H9 (cell line): ENCODE data around the gene CRY2. TPM values are rescaled to one million over a fixed set of nuclear protein-coding genes. Genes with fewer than 3 reads are reported as not detected.

Source experiments
- DNase-seq: peaks from one replicate; pipeline ENCODE4 v3.0.0-alpha.2; 2017
- H2AFZ ChIP-seq: one replicate; pipeline ENCODE4 v1.6.1; 2013; ENCODE audit warnings: mild to moderate bottlenecking, low read length, control low read depth, moderate library complexity
- H2AK5ac ChIP-seq: 2 replicates; pipeline ENCODE4 v1.6.1; 2013; ENCODE audit warnings: low read length, control low read depth, mixed read lengths; ENCODE audit not compliant: insufficient read length
- H2BK120ac ChIP-seq: one replicate; pipeline ENCODE4 v1.6.1; 2013; ENCODE audit warnings: low read depth, mild to moderate bottlenecking, low read length, control low read depth, inconsistent platforms; ENCODE audit not compliant: poor library complexity, severe bottlenecking
- H2BK12ac ChIP-seq: 2 replicates; pipeline ENCODE4 v1.6.1; 2013; ENCODE audit warnings: low read length, control low read depth, mixed read lengths, low read depth; ENCODE audit not compliant: insufficient read length
- H2BK15ac ChIP-seq: 2 replicates; pipeline ENCODE4 v1.6.1; 2013; ENCODE audit warnings: low read depth, low read length, control low read depth
- H2BK20ac ChIP-seq: one replicate; pipeline ENCODE4 v1.6.1; 2013; ENCODE audit warnings: low read depth, mild to moderate bottlenecking, low read length, control low read depth, inconsistent platforms; ENCODE audit not compliant: poor library complexity, severe bottlenecking
- H2BK5ac ChIP-seq: 2 replicates; pipeline ENCODE4 v1.6.1; 2013; ENCODE audit warnings: low read length, control low read depth, mixed read lengths; ENCODE audit not compliant: insufficient read length
- H3K14ac ChIP-seq: 2 replicates; pipeline ENCODE4 v1.6.1; 2013; ENCODE audit warnings: low read length, control low read depth; ENCODE audit not compliant: insufficient read depth
- H3K18ac ChIP-seq: 2 replicates; pipeline ENCODE4 v1.6.1; 2013; ENCODE audit warnings: low read depth, mild to moderate bottlenecking, mixed read lengths, low read length, control low read depth; ENCODE audit not compliant: insufficient read length
- H3K23ac ChIP-seq: 2 replicates; pipeline ENCODE4 v1.6.1; 2013; ENCODE audit warnings: low read length, control low read depth, mixed read lengths, low read depth; ENCODE audit not compliant: insufficient read length
- H3K23me2 ChIP-seq: 2 replicates; pipeline ENCODE4 v1.6.1; 2013; ENCODE audit warnings: low read depth, mild to moderate bottlenecking, mixed read lengths, low read length, control low read depth; ENCODE audit not compliant: insufficient read length, poor library complexity, severe bottlenecking
- H3K27ac ChIP-seq: 2 replicates; pipeline ENCODE4 v1.5.1; 2013; ENCODE audit warnings: low read length, control low read depth, mixed read lengths, low read depth; ENCODE audit not compliant: insufficient read length
- H3K27me3 ChIP-seq: 2 replicates; pipeline ENCODE4 v1.6.1; 2013; ENCODE audit warnings: low read length, control low read depth, inconsistent platforms; ENCODE audit not compliant: insufficient read depth
- H3K4ac ChIP-seq: 2 replicates; pipeline ENCODE4 v1.6.1; 2013; ENCODE audit warnings: low read depth, mild to moderate bottlenecking, control low read depth, inconsistent platforms, low read length, moderate library complexity
- H3K4me1 ChIP-seq: 2 replicates; pipeline ENCODE4 v1.6.1; 2013; ENCODE audit warnings: low read length, control low read depth, inconsistent platforms; ENCODE audit not compliant: insufficient read depth
- H3K4me2 ChIP-seq: 2 replicates; pipeline ENCODE4 v1.6.1; 2013; ENCODE audit warnings: low read length, control low read depth, mixed read lengths; ENCODE audit not compliant: insufficient read length, insufficient read depth
- H3K56ac ChIP-seq: 2 replicates; pipeline ENCODE4 v1.6.1; 2013; ENCODE audit warnings: low read depth, mild to moderate bottlenecking, mixed read lengths, low read length, control low read depth; ENCODE audit not compliant: insufficient read length
- H3K79me1 ChIP-seq: 2 replicates; pipeline ENCODE4 v1.6.1; 2013; ENCODE audit warnings: low read depth, mild to moderate bottlenecking, moderate library complexity, low read length, control low read depth, inconsistent platforms; ENCODE audit not compliant: insufficient read depth, poor library complexity, severe bottlenecking
- H3K79me2 ChIP-seq: 2 replicates; pipeline ENCODE4 v1.6.1; 2013; ENCODE audit warnings: low read length, control low read depth, inconsistent platforms; ENCODE audit not compliant: insufficient read depth
- H3K9ac ChIP-seq: 2 replicates; pipeline ENCODE4 v1.6.1; 2013; ENCODE audit warnings: low read length, control low read depth, mixed read lengths; ENCODE audit not compliant: insufficient read length; ENCODE audit errors: extremely low read depth
- H3K9me3 ChIP-seq: one replicate; pipeline ENCODE4 v1.6.1; 2013; ENCODE audit warnings: low read depth, low read length, inconsistent platforms; ENCODE audit not compliant: control insufficient read depth
- H3T11ph ChIP-seq: one replicate; pipeline ENCODE4 v1.6.1; 2013; ENCODE audit warnings: mild to moderate bottlenecking, low read length, control low read depth, inconsistent platforms
- H4K20me1 ChIP-seq: one replicate; pipeline ENCODE4 v1.6.1; 2013; ENCODE audit not compliant: control insufficient read depth, insufficient read length, insufficient read depth
- H4K5ac ChIP-seq: 2 replicates; pipeline ENCODE4 v1.6.1; 2013; ENCODE audit warnings: low read depth, mild to moderate bottlenecking, mixed read lengths, low read length, control low read depth; ENCODE audit not compliant: insufficient read length
- H4K8ac ChIP-seq: replicated peaks from 2 replicates; pipeline ENCODE4 v1.6.1; 2013; ENCODE audit warnings: low read length, control low read depth, mixed read lengths, low read depth; ENCODE audit not compliant: insufficient read length
- H4K91ac ChIP-seq: 2 replicates; pipeline ENCODE4 v1.6.1; 2013; ENCODE audit warnings: low read depth, mild to moderate bottlenecking, moderate library complexity, mixed read lengths, low read length, control low read depth; ENCODE audit not compliant: insufficient read length
- H3K27ac Mint-ChIP-seq, 3 experiments: 2 replicates in 2 of 3; 3 replicates in 1 of 3; pipeline ENCODE4 v1.8.0; 2020 to 2021; ENCODE audit warnings: mixed read lengths in 3 of 3, mild to moderate bottlenecking in 1 of 3, moderate library complexity in 1 of 3
- H3K27me3 Mint-ChIP-seq: 2 replicates; pipeline ENCODE4 v1.8.0; 2021; ENCODE audit warnings: low read depth, mild to moderate bottlenecking, moderate library complexity, mixed read lengths
- H3K36me3 Mint-ChIP-seq, 3 experiments: 2 replicates in 2 of 3; 3 replicates in 1 of 3; pipeline ENCODE4 v1.8.0; 2020 to 2021; ENCODE audit warnings: low read depth in 3 of 3, mixed read lengths in 3 of 3; ENCODE audit not compliant: insufficient read depth in 1 of 3
- H3K4me1 Mint-ChIP-seq, 2 experiments: 2 replicates each; pipeline ENCODE4 v1.8.0; 2020; ENCODE audit warnings: mixed read lengths in 2 of 2
- H3K4me3 Mint-ChIP-seq, 2 experiments: 2 replicates in 1 of 2; 3 replicates in 1 of 2; pipeline ENCODE4 v1.8.0; 2020 to 2021; ENCODE audit warnings: mild to moderate bottlenecking in 2 of 2, mixed read lengths in 2 of 2, moderate library complexity in 1 of 2
- H3K9me3 Mint-ChIP-seq, 2 experiments: 2 replicates in 1 of 2; 3 replicates in 1 of 2; pipeline ENCODE4 v1.8.0; 2020; ENCODE audit warnings: mild to moderate bottlenecking in 2 of 2, mixed read lengths in 2 of 2, moderate library complexity in 1 of 2
- WGBS: extraction: QIAGEN DNeasy Blood & Tissue Kit; methylation state at CpG from one replicate; pipeline ENCODE4 v1.1.7; 2013; ENCODE audit warnings: missing lambda C conversion rate, low lambda C conversion rate, mixed read lengths; ENCODE audit not compliant: insufficient read length; ENCODE audit errors: extremely low coverage; 5-methylcytosine and 5-hydroxymethylcytosine counted together
- total RNA-seq: library from RNA; stranded (reverse); gene quantifications from 2 replicates; pipeline ENCODE4 v1.2.1, GENCODE V29; 2021
- TF ChIP-seq, protein P1 (sequence below): fragments of 200-600 bp; sonication (generic); conservative IDR thresholded peaks from 3 replicates; pipeline ENCODE4 v1.8.0; 2021; ENCODE audit warnings: antibody characterized with exemption, mild to moderate bottlenecking

CRY2 gene
- total RNA-seq, 1 experiment from 2014 or later = 14.4 TPM

DNA sequence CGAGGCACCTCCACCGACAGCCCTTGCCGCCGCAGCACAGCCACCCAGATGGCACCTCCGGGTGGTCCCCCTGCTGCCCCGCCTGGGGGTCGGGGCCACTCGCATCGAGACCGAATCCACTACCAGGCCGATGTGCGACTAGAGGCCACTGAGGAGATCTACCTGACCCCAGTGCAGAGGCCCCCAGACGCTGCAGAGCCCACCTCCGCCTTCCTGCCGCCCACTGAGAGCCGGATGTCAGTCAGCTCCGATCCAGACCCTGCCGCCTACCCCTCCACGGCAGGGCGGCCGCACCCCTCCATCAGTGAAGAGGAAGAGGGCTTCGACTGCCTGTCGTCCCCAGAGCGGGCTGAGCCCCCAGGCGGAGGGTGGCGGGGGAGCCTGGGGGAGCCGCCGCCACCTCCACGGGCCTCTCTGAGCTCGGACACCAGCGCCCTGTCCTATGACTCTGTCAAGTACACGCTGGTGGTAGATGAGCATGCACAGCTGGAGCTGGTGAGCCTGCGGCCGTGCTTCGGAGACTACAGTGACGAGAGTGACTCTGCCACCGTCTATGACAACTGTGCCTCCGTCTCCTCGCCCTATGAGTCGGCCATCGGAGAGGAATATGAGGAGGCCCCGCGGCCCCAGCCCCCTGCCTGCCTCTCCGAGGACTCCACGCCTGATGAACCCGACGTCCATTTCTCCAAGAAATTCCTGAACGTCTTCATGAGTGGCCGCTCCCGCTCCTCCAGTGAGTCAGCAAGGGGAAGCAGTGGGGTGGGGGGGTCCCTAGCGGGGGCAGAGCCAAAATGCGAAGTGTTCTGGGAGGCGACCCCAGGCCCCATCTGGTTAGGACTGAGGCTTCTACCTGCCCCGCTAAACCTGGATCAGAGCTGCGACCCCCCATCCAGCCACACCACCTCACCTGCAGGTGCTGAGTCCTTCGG is 55.4 kb downstream of the CRY2 start:
- Histone ChIP-seq H3K4me1 (no peaks in the 10 kb centered on the region), H3K18ac (no peak overlapping the region), H2BK15ac (no peak overlapping the region), H4K5ac (no peak overlapping the region), H3K79me1 (no peaks in the 10 kb centered on the region), H2AFZ (no peak overlapping the region), H3K23me2 (peaks cover 10% of the 10 kb centered on the region), H3K23ac (no peak overlapping the region), H4K8ac (no peak overlapping the region), H3K4me2 (no peak overlapping the region), H3K56ac (no peak overlapping the region), H2BK120ac (no peak overlapping the region), H4K20me1 (no peaks in the 10 kb centered on the region), H2BK5ac (no peak overlapping the region), H3K4ac (no peak overlapping the region), H3K14ac (no peak overlapping the region), H3K79me2 (no peaks in the 10 kb centered on the region), H2BK20ac (no peak overlapping the region), H2BK12ac (no peak overlapping the region), H3K9ac (no peak overlapping the region), H3T11ph (no peak overlapping the region), H2AK5ac (no peak overlapping the region), H3K27ac (no peak overlapping the region), H4K91ac (no peak overlapping the region), H3K9me3 (no peaks in the 10 kb centered on the region), H3K27me3 (no peaks in the 10 kb centered on the region; the same call in 1 of the 2 replicates)
- Mint-ChIP-seq H3K4me1 (peaks cover 11 to 18% of the 10 kb centered on the region in 2 experiments), H3K36me3 (peaks cover 10 to 36% (median 19%) of the 10 kb centered on the region in 3 experiments), H3K9me3 (no peaks in the 10 kb centered on the region), H3K4me3 (no peak overlapping the region), H3K27ac (no peak overlapping the region; a peak in 1 of 7 replicates), H3K27me3 (peaks cover 6% of the 10 kb centered on the region)
- no CpG with 5 or more reads among the region's 56 CpGs for WGBS
- TF ChIP-seq, protein P1, sequence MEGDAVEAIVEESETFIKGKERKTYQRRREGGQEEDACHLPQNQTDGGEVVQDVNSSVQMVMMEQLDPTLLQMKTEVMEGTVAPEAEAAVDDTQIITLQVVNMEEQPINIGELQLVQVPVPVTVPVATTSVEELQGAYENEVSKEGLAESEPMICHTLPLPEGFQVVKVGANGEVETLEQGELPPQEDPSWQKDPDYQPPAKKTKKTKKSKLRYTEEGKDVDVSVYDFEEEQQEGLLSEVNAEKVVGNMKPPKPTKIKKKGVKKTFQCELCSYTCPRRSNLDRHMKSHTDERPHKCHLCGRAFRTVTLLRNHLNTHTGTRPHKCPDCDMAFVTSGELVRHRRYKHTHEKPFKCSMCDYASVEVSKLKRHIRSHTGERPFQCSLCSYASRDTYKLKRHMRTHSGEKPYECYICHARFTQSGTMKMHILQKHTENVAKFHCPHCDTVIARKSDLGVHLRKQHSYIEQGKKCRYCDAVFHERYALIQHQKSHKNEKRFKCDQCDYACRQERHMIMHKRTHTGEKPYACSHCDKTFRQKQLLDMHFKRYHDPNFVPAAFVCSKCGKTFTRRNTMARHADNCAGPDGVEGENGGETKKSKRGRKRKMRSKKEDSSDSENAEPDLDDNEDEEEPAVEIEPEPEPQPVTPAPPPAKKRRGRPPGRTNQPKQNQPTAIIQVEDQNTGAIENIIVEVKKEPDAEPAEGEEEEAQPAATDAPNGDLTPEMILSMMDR = no peak
- no peak for DNase-seq
